ENCODE data around the gene BNIP2.
"Not testable (repeated sequence)": the region's sequence is repeated elsewhere in the genome, so short reads cannot be mapped to it uniquely, and the experiment has no call there.

Gene BNIP2

DNA sequence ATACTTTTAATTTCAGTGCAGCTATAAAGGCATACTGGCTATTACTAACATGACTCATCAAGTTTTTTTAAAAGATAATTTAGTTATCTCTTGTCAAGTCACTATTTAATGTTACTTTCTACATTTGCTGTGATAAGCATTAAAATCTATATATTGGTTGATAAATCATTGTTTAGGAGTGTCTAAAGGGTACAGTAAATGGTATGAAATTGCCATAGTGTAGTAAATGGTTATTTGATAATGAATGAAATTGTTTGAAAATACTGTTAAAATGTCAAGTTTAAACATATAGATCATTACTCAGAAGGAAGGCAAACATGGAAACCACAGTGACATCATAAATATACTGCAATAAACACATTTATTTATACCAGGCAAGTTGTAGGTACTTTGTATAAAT is 13.2 kb upstream of the BNIP2 start:
- Histone ChIP-seq H3K27me3 (replicated peaks; ENCODE audit: insufficient read depth, low read length) (no peaks in the 10 kb centered on the region), H3K9me3 (replicated peaks; ENCODE audit: insufficient read depth, low read length) (no peaks in the 10 kb centered on the region), H2AFZ (ENCODE audit: low read length) (no peak overlapping the region), H3K9me2 (replicated peaks; ENCODE audit: insufficient read depth, low read length) (no peaks in the 10 kb centered on the region), H3K79me2 (ENCODE audit: low read length) (no peaks in the 10 kb centered on the region), H3F3A (ENCODE audit: insufficient read depth, low read length) (no peaks in the 10 kb centered on the region), H3K4me2 (ENCODE audit: low read depth, low read length) (no peak overlapping the region), H4K20me1 (ENCODE audit: insufficient read depth, low read length) (no peaks in the 10 kb centered on the region), H3K4me3 (ENCODE audit: low read length) (no peak overlapping the region), H3K27ac (ENCODE audit: low read length) (no peak overlapping the region), H3K4me1 (ENCODE audit: low read length) (no peaks in the 10 kb centered on the region), H3K9ac (ENCODE audit: low read length) (no peak overlapping the region), H3K36me3 (replicated peaks; ENCODE audit: insufficient read depth, low read length) (no peaks in the 10 kb centered on the region)
- TF ChIP-seq EZH2 (optimal IDR thresholded peaks at IDR 0.05; ENCODE audit: low read depth, low read length) = no peak
- TF ChIP-seq CTCF (IDR thresholded peaks at IDR 0.05; ENCODE audit: low read length) = no peak
- no peak for TF ChIP-seq EZH2phosphoT487 (IDR thresholded peaks at IDR 0.05; ENCODE audit: low read length)
- DNase-seq = no peak

- no peaks in the 10 kb centered on the region for H3K9me2 ChIP-seq (replicated peaks; ENCODE audit: insufficient read depth, low read length)
- no peaks in the 10 kb centered on the region for H3K79me2 ChIP-seq (ENCODE audit: low read length)
- DNase-seq = no peak
- no peak overlapping the region for H3K4me2 ChIP-seq (ENCODE audit: low read depth, low read length)
- no peaks in the 10 kb centered on the region for H3F3A ChIP-seq (ENCODE audit: insufficient read depth, low read length)
- H3K4me3 ChIP-seq (ENCODE audit: low read length) = no peak overlapping the region
- H3K9me3 ChIP-seq (replicated peaks; ENCODE audit: insufficient read depth, low read length) = no peaks in the 10 kb centered on the region
- no peaks in the 10 kb centered on the region for H4K20me1 ChIP-seq (ENCODE audit: insufficient read depth, low read length)
- H3K27me3 ChIP-seq (replicated peaks; ENCODE audit: insufficient read depth, low read length) = no peaks in the 10 kb centered on the region
- H2AFZ ChIP-seq (ENCODE audit: low read length) = no peak overlapping the region
- H3K27ac ChIP-seq (ENCODE audit: low read length) = no peak overlapping the region
- H3K4me1 ChIP-seq (ENCODE audit: low read length) = no peaks in the 10 kb centered on the region
- no peaks in the 10 kb centered on the region for H3K36me3 ChIP-seq (replicated peaks; ENCODE audit: insufficient read depth, low read length)
- TF ChIP-seq EZH2 (optimal IDR thresholded peaks at IDR 0.05; ENCODE audit: low read depth, low read length) (no peak), EZH2phosphoT487 (IDR thresholded peaks at IDR 0.05; ENCODE audit: low read length) (no peak), CTCF (IDR thresholded peaks at IDR 0.05; ENCODE audit: low read length) (no peak)
- H3K9ac ChIP-seq (ENCODE audit: low read length) = no peak overlapping the region
Observed at GRCh38 chr15:59701880-59702279, 12.8 kb upstream of the BNIP2 start.

DNA sequence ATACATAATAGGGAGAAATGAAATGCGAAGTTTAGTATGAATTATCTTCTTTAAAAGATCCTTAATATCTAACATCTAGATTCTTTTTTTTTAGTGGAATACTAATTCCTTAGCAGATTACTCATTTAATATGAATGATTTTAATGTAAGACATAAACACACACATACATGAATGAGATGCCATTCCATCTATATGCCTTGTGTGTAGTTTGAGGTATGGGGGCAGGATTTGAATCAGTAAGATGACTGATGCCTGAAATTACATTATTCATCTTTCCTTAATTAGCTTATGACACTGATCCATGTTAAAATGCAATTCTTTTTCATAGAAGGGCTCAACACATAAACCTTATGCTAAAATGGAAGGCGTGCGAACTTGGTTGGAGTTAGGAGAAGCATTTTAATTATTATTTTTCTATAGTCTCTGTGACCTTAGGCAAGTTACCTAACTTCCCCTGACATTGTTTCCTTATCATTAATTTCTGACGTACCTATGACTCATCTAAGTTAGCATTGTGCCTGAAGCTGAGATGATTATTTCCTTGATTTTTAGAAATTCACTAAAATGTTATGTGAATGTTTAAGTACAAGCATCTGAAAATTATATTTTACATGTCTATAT is 10.8 kb upstream of the BNIP2 start:
- no peaks in the 10 kb centered on the region for H3K79me2 ChIP-seq (ENCODE audit: low read length)
- no peaks in the 10 kb centered on the region for H3K27me3 ChIP-seq (replicated peaks; ENCODE audit: insufficient read depth, low read length)
- no peak overlapping the region for H3K4me3 ChIP-seq (ENCODE audit: low read length)
- no peaks in the 10 kb centered on the region for H3K9me2 ChIP-seq (replicated peaks; ENCODE audit: insufficient read depth, low read length)
- no peaks in the 10 kb centered on the region for H3K9me3 ChIP-seq (replicated peaks; ENCODE audit: insufficient read depth, low read length)
- no peak overlapping the region for H2AFZ ChIP-seq (ENCODE audit: low read length)
- no peaks in the 10 kb centered on the region for H3K4me1 ChIP-seq (ENCODE audit: low read length)
- no peak for DNase-seq
- H3K36me3 ChIP-seq (replicated peaks; ENCODE audit: insufficient read depth, low read length) = no peaks in the 10 kb centered on the region
- no peak overlapping the region for H3K9ac ChIP-seq (ENCODE audit: low read length)
- no peaks in the 10 kb centered on the region for H3F3A ChIP-seq (ENCODE audit: insufficient read depth, low read length)
- no peak overlapping the region for H3K4me2 ChIP-seq (ENCODE audit: low read depth, low read length)
- no peaks in the 10 kb centered on the region for H4K20me1 ChIP-seq (ENCODE audit: insufficient read depth, low read length)
- no peak overlapping the region for H3K27ac ChIP-seq (ENCODE audit: low read length)
- TF ChIP-seq CTCF (IDR thresholded peaks at IDR 0.05; ENCODE audit: low read length) (no peak), EZH2 (optimal IDR thresholded peaks at IDR 0.05; ENCODE audit: low read depth, low read length) (no peak), EZH2phosphoT487 (IDR thresholded peaks at IDR 0.05; ENCODE audit: low read length) (no peak)

DNA sequence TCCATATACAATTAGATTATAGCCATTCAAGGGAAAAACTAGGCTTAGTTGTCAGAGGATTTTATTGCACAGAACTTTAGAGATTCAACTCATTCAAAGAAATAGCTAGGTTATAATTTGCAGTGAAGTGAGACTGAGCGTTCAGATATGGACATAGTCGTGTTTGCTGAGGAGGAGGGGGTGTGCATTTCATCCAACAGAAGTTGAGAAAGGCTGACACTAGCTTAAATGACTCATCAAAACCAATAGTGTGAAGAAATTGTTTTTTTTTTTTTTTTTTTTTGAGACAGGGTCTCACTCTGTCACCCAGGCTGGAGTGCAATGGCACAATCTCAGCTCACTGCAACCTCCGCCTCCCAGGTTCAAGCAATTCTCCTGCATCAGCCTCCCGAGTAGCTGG is 8.9 kb upstream of the BNIP2 start:
- H3K36me3 ChIP-seq (replicated peaks; ENCODE audit: insufficient read depth, low read length); DNase-seq: not testable (repeated sequence)

More for the DNA sequence above, 8.9 kb upstream of the BNIP2 start:
- H3K9me2 ChIP-seq (replicated peaks; ENCODE audit: insufficient read depth, low read length); H3K4me1 ChIP-seq (ENCODE audit: low read length); H2AFZ ChIP-seq (ENCODE audit: low read length); H3K9me3 ChIP-seq (replicated peaks; ENCODE audit: insufficient read depth, low read length); H3K9ac ChIP-seq (ENCODE audit: low read length); H3F3A ChIP-seq (ENCODE audit: insufficient read depth, low read length); H3K79me2 ChIP-seq (ENCODE audit: low read length); H3K4me2 ChIP-seq (ENCODE audit: low read depth, low read length); H3K27ac ChIP-seq (ENCODE audit: low read length); H3K4me3 ChIP-seq (ENCODE audit: low read length); H4K20me1 ChIP-seq (ENCODE audit: insufficient read depth, low read length); H3K27me3 ChIP-seq (replicated peaks; ENCODE audit: insufficient read depth, low read length): not testable (repeated sequence)
